Mucosa of rectum (tissue), 2 donors: ENCODE results near the gene AP3M1.

ENCODE experiments used
- H3K27ac ChIP-seq, 2 donors: one replicate each; pipeline ENCODE4 v1.7.0; 2013; ENCODE audit warnings: inconsistent platforms in 2 of 2, low read depth in 2 of 2, low read length in 2 of 2
- H3K27me3 ChIP-seq, 2 donors: one replicate each; pipeline ENCODE4 v1.7.0; 2013; ENCODE audit warnings: low read length in 2 of 2; ENCODE audit not compliant: control insufficient read depth in 2 of 2, insufficient read depth in 2 of 2
- H3K36me3 ChIP-seq, 2 donors: one replicate each; pipeline ENCODE4 v1.7.0; 2013; ENCODE audit warnings: low read length in 2 of 2; ENCODE audit not compliant: control insufficient read depth in 2 of 2, insufficient read depth in 2 of 2
- H3K4me1 ChIP-seq, 2 donors: one replicate each; pipeline ENCODE4 v1.7.0; 2013; ENCODE audit warnings: low read length in 2 of 2, mild to moderate bottlenecking in 1 of 2; ENCODE audit not compliant: control insufficient read depth in 2 of 2, insufficient read depth in 2 of 2
- H3K4me3 ChIP-seq, 2 donors: one replicate each; pipeline ENCODE4 v1.7.0; 2013; ENCODE audit warnings: low read length in 2 of 2
- H3K9ac ChIP-seq, 2 donors: one replicate each; pipeline ENCODE4 v1.7.0; 2013; ENCODE audit warnings: low read length in 2 of 2, low read depth in 1 of 2, mild to moderate bottlenecking in 1 of 2
- H3K9me3 ChIP-seq, 2 donors: one replicate each; pipeline ENCODE4 v1.7.0; 2013; ENCODE audit warnings: low read length in 2 of 2; ENCODE audit not compliant: control insufficient read depth in 2 of 2
- donor health status: healthy.
- donor health status: Normal muscosa, but diverticular disease.

The AP3M1 gene

GRCh38 chr10:74084955-74085354, 65.7 kb downstream of the AP3M1 start:
- Histone ChIP-seq H3K9me3 (no peaks in the 10 kb centered on the region), H3K27ac (no peak overlapping the region), H3K4me1 (no peaks in the 10 kb centered on the region), H3K27me3 (no peaks in the 10 kb centered on the region), H3K4me3 (no peak overlapping the region), H3K9ac (no peak overlapping the region), H3K36me3 (peaks cover 11 to 15% of the 10 kb centered on the region in 2 donors)

DNA sequence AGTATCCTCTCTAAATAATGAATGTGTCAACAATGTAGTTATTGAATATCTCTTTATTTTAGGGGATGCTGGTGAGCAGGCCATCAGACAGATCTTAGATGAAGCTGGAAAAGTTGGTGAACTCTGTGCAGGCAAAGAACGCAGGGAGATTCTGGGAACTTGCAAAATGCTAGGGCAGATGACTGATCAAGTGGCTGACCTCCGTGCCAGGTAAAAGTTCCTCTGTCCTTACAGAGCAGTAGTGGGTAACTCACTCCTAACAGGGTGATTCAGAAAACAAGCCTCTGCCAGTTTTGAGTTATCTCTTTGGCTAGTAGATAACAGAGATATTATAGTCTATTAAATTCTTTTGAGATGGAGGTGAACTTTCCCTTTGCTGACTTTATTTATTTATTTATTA, 67.3 kb downstream of the AP3M1 start:
- Histone ChIP-seq H3K36me3 (peaks cover 4 to 5% of the 10 kb centered on the region in 2 donors), H3K27me3 (no peaks in the 10 kb centered on the region), H3K9me3 (no peaks in the 10 kb centered on the region), H3K27ac (no peak overlapping the region), H3K9ac (no peak overlapping the region), H3K4me1 (no peaks in the 10 kb centered on the region), H3K4me3 (no peak overlapping the region)

DNA sequence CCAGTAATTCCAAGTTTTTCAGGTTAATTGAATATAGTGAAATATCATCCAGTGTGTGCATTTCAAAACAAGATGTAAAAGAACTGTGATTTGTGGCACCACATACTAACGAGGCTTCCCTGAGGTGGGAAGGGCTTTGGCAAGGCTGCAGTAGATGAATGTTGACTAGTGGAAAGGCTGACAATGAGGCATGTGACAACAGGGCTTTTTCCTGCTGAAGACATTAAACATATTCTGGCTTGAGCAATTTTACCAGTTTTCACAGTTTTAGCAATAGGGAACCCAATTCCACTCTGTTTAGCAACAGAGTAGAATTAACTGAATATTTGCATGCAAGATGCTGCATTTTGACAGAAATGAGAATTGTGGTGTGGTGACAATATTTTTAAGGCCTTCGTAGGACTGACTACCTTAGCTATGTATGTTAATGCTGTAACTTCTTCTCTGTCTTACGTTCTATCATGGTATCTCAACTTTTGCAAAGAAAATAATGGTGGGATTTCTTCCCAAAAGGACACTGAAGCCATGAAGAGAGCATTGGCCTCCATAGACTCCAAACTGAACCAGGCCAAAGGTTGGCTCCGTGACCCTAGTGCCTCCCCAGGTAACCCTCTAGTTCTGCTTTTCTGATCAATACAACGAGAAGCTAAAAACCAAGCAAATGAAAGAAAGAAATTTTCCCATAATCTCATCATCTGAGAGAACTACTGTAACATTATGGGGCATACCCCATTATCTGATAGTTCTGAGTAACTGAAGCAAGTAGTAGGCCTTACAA, 68.5 kb downstream of the AP3M1 start:
- H3K36me3 ChIP-seq = peaks cover 4 to 5% of the 10 kb centered on the region in 2 donors
- H3K9ac ChIP-seq = no peak overlapping the region
- no peaks in the 10 kb centered on the region for H3K27me3 ChIP-seq
- no peak overlapping the region for H3K27ac ChIP-seq
- no peaks in the 10 kb centered on the region for H3K9me3 ChIP-seq
- H3K4me3 ChIP-seq = no peak overlapping the region
- no peaks in the 10 kb centered on the region for H3K4me1 ChIP-seq

DNA sequence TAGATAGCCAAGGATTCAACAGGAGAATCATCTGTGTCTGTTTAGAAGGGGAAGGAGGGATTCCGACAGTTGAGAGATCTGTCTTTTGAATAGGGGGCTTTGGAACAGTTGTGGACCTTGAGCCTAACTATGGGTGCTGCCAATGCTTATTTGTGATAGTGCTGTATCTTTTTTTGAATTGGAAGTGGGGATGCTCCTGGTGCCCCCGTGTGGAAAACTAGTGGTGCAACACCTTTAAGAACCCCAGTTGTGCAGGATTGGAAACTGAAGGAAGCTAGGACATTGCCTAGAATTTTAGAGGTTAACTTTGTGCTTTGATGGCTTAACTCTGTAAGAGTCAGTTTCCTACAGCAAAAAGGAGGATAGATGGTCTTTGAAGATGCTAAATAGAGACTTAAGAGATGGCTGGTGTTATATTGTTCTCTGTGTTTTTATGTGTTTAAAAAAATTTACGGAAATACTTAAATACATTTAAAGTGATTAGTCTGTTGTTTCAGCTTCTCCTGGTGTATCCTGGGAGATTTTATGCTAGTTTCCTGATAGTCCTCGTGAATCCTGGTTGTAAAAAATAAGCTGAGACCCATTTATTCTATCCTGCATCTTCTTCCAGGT, 69.3 kb downstream of the AP3M1 start:
- no peaks in the 10 kb centered on the region for H3K27me3 ChIP-seq
- H3K4me1 ChIP-seq = no peaks in the 10 kb centered on the region
- H3K36me3 ChIP-seq = peaks cover 5 to 8% of the 10 kb centered on the region in 2 donors
- no peak overlapping the region for H3K9ac ChIP-seq
- no peak overlapping the region for H3K27ac ChIP-seq
- no peak overlapping the region for H3K4me3 ChIP-seq
- H3K9me3 ChIP-seq = no peaks in the 10 kb centered on the region

GRCh38 chr10:74079936-74080590, 70.6 kb downstream of the AP3M1 start:
- H3K9me3 ChIP-seq = no peaks in the 10 kb centered on the region
- no peaks in the 10 kb centered on the region for H3K4me1 ChIP-seq
- H3K4me3 ChIP-seq = no peak overlapping the region
- no peaks in the 10 kb centered on the region for H3K27me3 ChIP-seq
- H3K36me3 ChIP-seq = peaks cover 11 to 13% of the 10 kb centered on the region in 2 donors
- no peak overlapping the region for H3K27ac ChIP-seq
- no peak overlapping the region for H3K9ac ChIP-seq

GRCh38 chr10:74079028-74079935, 71.3 kb downstream of the AP3M1 start:
- no peaks in the 10 kb centered on the region for H3K9me3 ChIP-seq
- no peak overlapping the region for H3K9ac ChIP-seq
- H3K4me1 ChIP-seq = no peaks in the 10 kb centered on the region
- no peak overlapping the region for H3K27ac ChIP-seq
- no peaks in the 10 kb centered on the region for H3K27me3 ChIP-seq
- peaks cover 18% of the 10 kb centered on the region in 2 donors for H3K36me3 ChIP-seq
- no peak overlapping the region for H3K4me3 ChIP-seq

- H3K9me3 ChIP-seq = no peaks in the 10 kb centered on the region
- H3K36me3 ChIP-seq = peaks cover 18 to 30% of the 10 kb centered on the region in 2 donors
- no peaks in the 10 kb centered on the region for H3K4me1 ChIP-seq
- H3K9ac ChIP-seq = no peak overlapping the region
- H3K27ac ChIP-seq = no peak overlapping the region
- H3K4me3 ChIP-seq = no peak overlapping the region
- H3K27me3 ChIP-seq = no peaks in the 10 kb centered on the region
Measured at GRCh38 chr10:74078037-74078436, 72.6 kb downstream of the AP3M1 start.

- Histone ChIP-seq H3K4me3 (no peak overlapping the region), H3K36me3 (peaks cover 20 to 28% of the 10 kb centered on the region in 2 donors), H3K9me3 (no peaks in the 10 kb centered on the region), H3K9ac (no peak overlapping the region), H3K4me1 (no peaks in the 10 kb centered on the region), H3K27ac (no peak overlapping the region), H3K27me3 (no peaks in the 10 kb centered on the region)
Measured at GRCh38 chr10:74077416-74077815, 73.2 kb downstream of the AP3M1 start.

- H3K4me1 ChIP-seq = no peaks in the 10 kb centered on the region
Measured at GRCh38 chr10:74076961-74077360, 73.7 kb downstream of the AP3M1 start.

More at GRCh38 chr10:74076961-74077360, 73.7 kb downstream of the AP3M1 start:
- no peak overlapping the region for H3K9ac ChIP-seq
- no peak overlapping the region for H3K4me3 ChIP-seq
- H3K27ac ChIP-seq = no peak overlapping the region
- peaks cover 20 to 26% of the 10 kb centered on the region in 2 donors for H3K36me3 ChIP-seq
- H3K27me3 ChIP-seq = no peaks in the 10 kb centered on the region
- H3K9me3 ChIP-seq = no peaks in the 10 kb centered on the region
